ENCODE data around the gene SFTPB. TPM values are rescaled to one million over a fixed set of nuclear protein-coding genes. Genes with fewer than 3 reads are reported as not detected.

Gene SFTPB
- total RNA-seq, 4 donors from 2014 or later: 24.8 to 323 (median 116) TPM

DNA sequence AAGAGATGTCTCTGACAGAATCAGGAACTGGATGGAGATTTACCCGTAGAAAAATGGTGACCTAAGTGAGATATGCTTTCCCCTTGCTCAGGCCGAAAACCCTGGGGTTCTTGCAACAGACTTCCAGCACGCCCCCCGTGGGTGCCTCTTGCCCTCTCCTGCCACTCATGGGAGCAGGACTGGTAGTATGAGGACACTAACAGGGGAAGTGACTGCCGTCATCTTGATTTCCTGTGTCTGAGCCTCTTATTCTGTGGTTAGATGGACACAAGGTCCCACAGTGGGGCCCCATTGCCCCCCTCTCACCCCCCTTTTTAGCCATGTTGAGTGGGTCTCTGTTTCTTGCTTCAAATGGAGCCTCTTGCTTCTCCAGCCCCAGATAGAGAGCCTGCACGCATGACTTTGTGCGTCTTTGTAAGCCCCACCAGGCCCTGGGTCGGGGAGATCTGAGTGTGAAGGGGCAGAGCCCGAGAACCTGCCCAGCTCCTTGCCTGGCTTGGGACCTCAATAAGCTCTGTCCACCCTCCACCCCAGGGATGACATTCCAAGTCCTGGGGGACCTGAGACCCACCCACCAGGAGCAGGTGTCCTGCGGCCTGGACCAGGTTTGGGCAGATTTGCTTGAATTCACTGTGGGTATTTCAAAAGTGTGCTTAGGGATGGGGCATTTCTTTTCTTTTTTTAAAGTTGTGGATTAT is 38.7 kb upstream of the SFTPB start:
- DNase-seq: no peak
- no peak overlapping the region for H3K4me3 ChIP-seq (replicated peaks in 1 of 3)
- H3K27me3 ChIP-seq: no peaks in the 10 kb centered on the region
- no peaks in the 10 kb centered on the region for H3K36me3 ChIP-seq
- H3K9me3 ChIP-seq: no peaks in the 10 kb centered on the region
- TF ChIP-seq, protein P1, sequence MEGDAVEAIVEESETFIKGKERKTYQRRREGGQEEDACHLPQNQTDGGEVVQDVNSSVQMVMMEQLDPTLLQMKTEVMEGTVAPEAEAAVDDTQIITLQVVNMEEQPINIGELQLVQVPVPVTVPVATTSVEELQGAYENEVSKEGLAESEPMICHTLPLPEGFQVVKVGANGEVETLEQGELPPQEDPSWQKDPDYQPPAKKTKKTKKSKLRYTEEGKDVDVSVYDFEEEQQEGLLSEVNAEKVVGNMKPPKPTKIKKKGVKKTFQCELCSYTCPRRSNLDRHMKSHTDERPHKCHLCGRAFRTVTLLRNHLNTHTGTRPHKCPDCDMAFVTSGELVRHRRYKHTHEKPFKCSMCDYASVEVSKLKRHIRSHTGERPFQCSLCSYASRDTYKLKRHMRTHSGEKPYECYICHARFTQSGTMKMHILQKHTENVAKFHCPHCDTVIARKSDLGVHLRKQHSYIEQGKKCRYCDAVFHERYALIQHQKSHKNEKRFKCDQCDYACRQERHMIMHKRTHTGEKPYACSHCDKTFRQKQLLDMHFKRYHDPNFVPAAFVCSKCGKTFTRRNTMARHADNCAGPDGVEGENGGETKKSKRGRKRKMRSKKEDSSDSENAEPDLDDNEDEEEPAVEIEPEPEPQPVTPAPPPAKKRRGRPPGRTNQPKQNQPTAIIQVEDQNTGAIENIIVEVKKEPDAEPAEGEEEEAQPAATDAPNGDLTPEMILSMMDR (IDR thresholded peaks at IDR 0.05): no peak
- no peak for TF ChIP-seq POLR2A (IDR thresholded peaks at IDR 0.05)
- intact Hi-C loops (cut with DNase I): no loop called here
- peak overlapping the region; percentile 98 to 100 (median 100) for H3K27ac ChIP-seq
- WGBS, 2 donors: 71 to 85% methylated on average over 9 to 10 of the region's 10 CpGs
- H3K4me1 ChIP-seq: peaks cover 66 to 76% of the 10 kb centered on the region in 2 donors

DNA sequence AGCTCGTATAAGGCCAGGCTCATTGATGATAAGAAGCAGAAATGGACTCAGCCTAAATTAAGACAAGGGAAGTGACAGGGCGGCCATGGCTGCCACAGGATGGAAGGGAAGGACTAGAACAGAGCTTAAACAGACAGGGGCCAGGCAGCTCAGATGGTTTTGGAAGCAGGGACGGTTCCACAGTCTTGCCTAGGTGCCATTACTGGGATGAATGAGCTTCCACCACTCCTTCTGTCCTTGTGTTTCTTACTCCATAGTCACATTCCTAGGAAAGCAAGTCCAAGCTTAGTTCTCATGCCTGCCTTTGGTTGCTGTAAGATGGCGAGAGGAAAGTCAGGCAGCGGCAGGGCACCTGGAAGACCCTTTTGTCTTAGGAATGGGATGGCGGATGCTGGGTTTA is 38.1 kb upstream of the SFTPB start:
- DNase-seq: no peak
- Histone ChIP-seq H3K27ac (peak overlapping the region; percentile 98 to 100 (median 100)), H3K4me1 (peaks cover 62 to 72% of the 10 kb centered on the region in 2 donors), H3K36me3 (no peaks in the 10 kb centered on the region), H3K9me3 (no peaks in the 10 kb centered on the region), H3K27me3 (no peaks in the 10 kb centered on the region), H3K4me3 (replicated peaks in 1 of 3) (no peak overlapping the region)
- intact Hi-C loops (cut with DNase I): no loop called here
- TF ChIP-seq POLR2A (IDR thresholded peaks at IDR 0.05): no peak
- TF ChIP-seq, protein P1 (IDR thresholded peaks at IDR 0.05): no peak
- WGBS, 2 donors: 83 to 84% methylated on average over 6 of the region's 6 CpGs

DNA sequence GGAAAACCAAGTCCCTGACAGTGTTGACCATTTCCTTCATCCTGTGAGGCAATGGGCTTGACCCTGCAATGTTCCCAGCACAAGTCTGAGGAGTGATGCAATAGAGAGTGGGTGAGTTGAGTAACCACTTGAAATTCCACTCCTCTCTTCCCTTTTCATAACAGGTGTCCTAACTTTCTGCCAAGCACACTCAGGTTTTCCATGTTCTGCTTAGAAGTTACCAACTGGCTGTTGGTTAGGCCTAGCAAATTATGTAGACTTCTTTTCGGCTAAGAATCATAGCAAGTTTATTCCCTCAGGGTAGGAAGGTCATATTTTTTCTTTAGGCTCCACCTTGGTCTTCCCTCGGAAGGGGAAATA is 37.7 kb upstream of the SFTPB start:
- peak; percentile 72 to 79 for DNase-seq
- Histone ChIP-seq H3K27me3 (no peaks in the 10 kb centered on the region), H3K27ac (peak overlapping the region; percentile 98 to 100 (median 100)), H3K36me3 (no peaks in the 10 kb centered on the region), H3K9me3 (no peaks in the 10 kb centered on the region), H3K4me1 (peaks cover 58 to 68% of the 10 kb centered on the region in 2 donors), H3K4me3 (replicated peaks in 1 of 3) (no peak overlapping the region)
- TF ChIP-seq, protein P1 (IDR thresholded peaks at IDR 0.05): peak in 1 of 6 experiments; percentile 12
- peak in 1 of 2 donors; percentile 81 for TF ChIP-seq POLR2A (IDR thresholded peaks at IDR 0.05)
- intact Hi-C loops (cut with DNase I): no loop called here
- 46 to 47% methylated on average over 2 of the region's 2 CpGs for WGBS, 2 donors

DNA sequence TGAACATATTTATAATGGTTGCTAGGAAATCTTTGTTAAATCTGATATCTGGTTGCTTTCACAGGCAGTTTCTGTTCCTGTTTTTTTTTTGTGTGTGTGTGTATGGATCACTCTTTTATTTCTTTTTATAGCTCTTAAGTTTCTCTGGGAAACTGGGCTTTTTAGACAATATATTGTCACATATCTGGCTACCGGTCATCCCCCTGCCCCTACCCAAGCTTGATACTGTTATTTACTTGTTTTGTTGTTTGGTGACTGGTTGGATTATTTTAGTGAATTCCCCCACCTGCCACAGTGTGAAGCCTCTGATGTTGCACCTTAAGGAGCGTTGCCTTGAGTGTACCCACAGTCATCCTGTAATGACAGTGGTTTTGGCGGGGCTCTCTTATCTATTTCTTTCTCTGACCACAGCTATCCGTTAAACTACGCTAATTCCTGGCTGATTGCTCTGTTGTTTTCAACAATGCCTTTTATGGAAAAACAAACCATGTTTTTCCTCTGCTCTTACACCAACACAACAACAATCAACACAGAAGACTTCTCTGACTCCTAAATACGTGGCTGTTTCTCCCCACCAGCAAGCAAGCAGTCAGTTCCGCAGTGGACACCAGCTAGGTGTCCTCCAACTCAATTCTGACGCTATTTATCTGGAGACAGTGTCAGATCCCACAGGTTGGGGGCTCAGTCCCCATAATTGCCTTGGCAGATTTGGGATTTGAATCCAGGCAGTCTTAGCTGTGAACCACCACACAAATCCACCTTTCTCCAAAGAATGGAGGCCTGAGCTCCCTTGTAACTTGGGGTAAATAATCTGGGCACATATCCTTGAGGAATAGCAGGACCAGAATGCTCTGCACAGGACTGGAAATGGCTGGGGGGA is 37.0 kb upstream of the SFTPB start:
- no peaks in the 10 kb centered on the region for H3K9me3 ChIP-seq
- DNase-seq: no peak
- no peak overlapping the region for H3K4me3 ChIP-seq (replicated peaks in 1 of 3)
- H3K27ac ChIP-seq: peak overlapping the region; percentile 98 to 100 (median 100)
- no peaks in the 10 kb centered on the region for H3K27me3 ChIP-seq
- peaks cover 52 to 62% of the 10 kb centered on the region in 2 donors for H3K4me1 ChIP-seq
- intact Hi-C loops (cut with DNase I): no loop called here
- no peaks in the 10 kb centered on the region for H3K36me3 ChIP-seq
- TF ChIP-seq, protein P1 (IDR thresholded peaks at IDR 0.05): no peak
- no peak for TF ChIP-seq POLR2A (IDR thresholded peaks at IDR 0.05)
- WGBS, 2 donors: 83 to 89% methylated on average over 8 of the region's 8 CpGs

DNA sequence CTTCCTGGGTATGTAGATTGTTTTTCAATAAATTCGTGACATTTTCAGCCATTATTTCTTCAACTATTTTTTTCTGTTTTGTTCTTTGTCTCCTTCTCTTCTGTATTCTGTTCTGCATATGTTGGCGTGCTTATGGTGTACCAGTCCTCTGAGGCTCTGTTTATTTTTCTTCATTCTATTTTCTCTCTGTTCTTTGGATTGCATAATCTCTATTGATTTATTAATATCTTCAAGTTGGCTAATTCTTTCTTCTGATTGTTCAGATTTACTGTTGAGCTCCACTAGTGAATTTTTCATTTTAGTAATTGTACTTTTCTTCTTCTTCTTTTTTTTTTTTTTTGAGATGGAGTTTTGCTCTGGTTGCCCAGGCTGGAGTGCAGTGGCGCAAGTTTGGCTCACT is 36.0 kb upstream of the SFTPB start:
- Histone ChIP-seq H3K4me3 (replicated peaks in 1 of 3) (no peak overlapping the region), H3K27ac (peak overlapping the region in 1 of 3 donors; percentile 100), H3K36me3 (no peaks in the 10 kb centered on the region), H3K9me3 (no peaks in the 10 kb centered on the region), H3K27me3 (no peaks in the 10 kb centered on the region), H3K4me1 (peaks cover 43 to 52% of the 10 kb centered on the region in 2 donors)
- no peak for DNase-seq
- no peak for TF ChIP-seq POLR2A (IDR thresholded peaks at IDR 0.05)
- TF ChIP-seq, protein P1 (IDR thresholded peaks at IDR 0.05): no peak
- intact Hi-C loops (cut with DNase I): no loop called here
- WGBS, 2 donors: 91 to 94% methylated on average over 3 of the region's 3 CpGs
